IPS-18a (cell line): ENCODE data around the gene CENATAC.
"Not testable (repeated sequence)": the region's sequence is repeated elsewhere in the genome, so short reads cannot be mapped to it uniquely, and the experiment has no call there.

Experiments used
- H3K27ac ChIP-seq: one replicate; pipeline ENCODE4 v1.5.1; 2013; ENCODE audit warnings: low read length
- H3K27me3 ChIP-seq: one replicate; pipeline ENCODE4 v1.6.1; 2013; ENCODE audit warnings: mild to moderate bottlenecking, low read length; ENCODE audit not compliant: control insufficient read depth, insufficient read depth
- H3K36me3 ChIP-seq: one replicate; pipeline ENCODE4 v1.6.1; 2013; ENCODE audit warnings: low read depth, low read length; ENCODE audit not compliant: control insufficient read depth
- H3K4me1 ChIP-seq: one replicate; pipeline ENCODE4 v1.6.1; 2013; ENCODE audit warnings: low read depth, low read length; ENCODE audit not compliant: control insufficient read depth
- H3K4me3 ChIP-seq: one replicate; pipeline ENCODE4 v1.5.1; 2013; ENCODE audit warnings: low read length
- H3K9ac ChIP-seq: one replicate; pipeline ENCODE4 v1.6.1; 2013; ENCODE audit warnings: mild to moderate bottlenecking, low read length, moderate library complexity
- H3K9me3 ChIP-seq: one replicate; pipeline ENCODE4 v1.6.1; 2013; ENCODE audit warnings: low read depth, low read length; ENCODE audit not compliant: control insufficient read depth

CENATAC gene

GRCh38 chr11:118997627-118998387 lies at the start of gene CENATAC:
Gene CENATAC, plus strand, starts transcription at chr11:118998138. Its CDS starts 60 bp downstream, at chr11:118998198.
- Histone ChIP-seq H3K27ac (peak within 1 kb of the TSS; percentile 63), H3K9me3 (no peaks in the 10 kb centered on the region), H3K27me3 (no peaks in the 10 kb centered on the region), H3K4me3 (peak within 1 kb of the TSS; percentile 95), H3K9ac (peak within 1 kb of the TSS; percentile 88), H3K36me3 (peaks cover 25% of the 10 kb centered on the region), H3K4me1 (peaks cover 8% of the 10 kb centered on the region)

GRCh38 chr11:118953265-118953664 lies 44.7 kb upstream of the CENATAC start:
- Histone ChIP-seq H3K4me3 (no peak overlapping the region), H3K36me3 (no peaks in the 10 kb centered on the region), H3K9me3 (no peaks in the 10 kb centered on the region), H3K27ac (no peak overlapping the region), H3K9ac (no peak overlapping the region), H3K4me1 (no peaks in the 10 kb centered on the region), H3K27me3 (no peaks in the 10 kb centered on the region)

GRCh38 chr11:118953976-118954375 lies 44.0 kb upstream of the CENATAC start:
- H3K27me3 ChIP-seq, H3K9me3 ChIP-seq, H3K36me3 ChIP-seq, H3K4me3 ChIP-seq, H3K27ac ChIP-seq, H3K9ac ChIP-seq, H3K4me1 ChIP-seq: not testable (repeated sequence)

- H3K36me3 ChIP-seq: no peaks in the 10 kb centered on the region
- no peaks in the 10 kb centered on the region for H3K27me3 ChIP-seq
- no peaks in the 10 kb centered on the region for H3K9me3 ChIP-seq
- no peaks in the 10 kb centered on the region for H3K4me1 ChIP-seq
- H3K27ac ChIP-seq: no peak within 1 kb of the TSS
- H3K9ac ChIP-seq: no peak within 1 kb of the TSS
- H3K4me3 ChIP-seq: no peak within 1 kb of the TSS
These were observed 41.7 kb upstream of the CENATAC start, which contains the start of gene UPK2 for GRCh38 chr11:118956094-118956846. Gene UPK2, plus strand, starts transcription at chr11:118956298. Its CDS starts 53 bp downstream, at chr11:118956351.

- no peak overlapping the region for H3K9ac ChIP-seq
- H3K27me3 ChIP-seq: no peaks in the 10 kb centered on the region
- H3K9me3 ChIP-seq: no peaks in the 10 kb centered on the region
- no peaks in the 10 kb centered on the region for H3K4me1 ChIP-seq
- H3K36me3 ChIP-seq: no peaks in the 10 kb centered on the region
- H3K4me3 ChIP-seq: no peak overlapping the region
- no peak overlapping the region for H3K27ac ChIP-seq
These were observed 41.0 kb upstream of the CENATAC start for GRCh38 chr11:118956847-118957469.

- Histone ChIP-seq H3K27ac (no peak overlapping the region), H3K9me3 (no peaks in the 10 kb centered on the region), H3K4me1 (no peaks in the 10 kb centered on the region), H3K4me3 (no peak overlapping the region), H3K36me3 (no peaks in the 10 kb centered on the region), H3K9ac (no peak overlapping the region), H3K27me3 (no peaks in the 10 kb centered on the region)
These were observed 40.4 kb upstream of the CENATAC start for GRCh38 chr11:118957549-118957948.

GRCh38 chr11:118957968-118958367 lies 40.0 kb upstream of the CENATAC start:
- Histone ChIP-seq H3K27me3 (no peaks in the 10 kb centered on the region), H3K27ac (no peak overlapping the region), H3K9ac (no peak overlapping the region)

GRCh38 chr11:118958577-118958976 lies 39.4 kb upstream of the CENATAC start:
- H3K27ac ChIP-seq: no peak overlapping the region
- no peaks in the 10 kb centered on the region for H3K9me3 ChIP-seq
- H3K9ac ChIP-seq: no peak overlapping the region
- no peaks in the 10 kb centered on the region for H3K27me3 ChIP-seq
- H3K4me1 ChIP-seq: no peaks in the 10 kb centered on the region
- no peaks in the 10 kb centered on the region for H3K36me3 ChIP-seq
- H3K4me3 ChIP-seq: no peak overlapping the region

More at GRCh38 chr11:118957968-118958367, 40.0 kb upstream of the CENATAC start:
- no peaks in the 10 kb centered on the region for H3K36me3 ChIP-seq
- H3K9me3 ChIP-seq: no peaks in the 10 kb centered on the region
- H3K4me3 ChIP-seq: no peak overlapping the region
- no peaks in the 10 kb centered on the region for H3K4me1 ChIP-seq

GRCh38 chr11:118961189-118961588 lies 36.7 kb upstream of the CENATAC start:
- Histone ChIP-seq H3K9ac (no peak overlapping the region), H3K27me3 (no peaks in the 10 kb centered on the region), H3K27ac (no peak overlapping the region), H3K36me3 (no peaks in the 10 kb centered on the region), H3K4me1 (no peaks in the 10 kb centered on the region), H3K9me3 (no peaks in the 10 kb centered on the region), H3K4me3 (no peak overlapping the region)

GRCh38 chr11:118961591-118961990 lies 36.3 kb upstream of the CENATAC start:
- Histone ChIP-seq H3K27ac (no peak overlapping the region), H3K27me3 (no peaks in the 10 kb centered on the region), H3K36me3 (no peaks in the 10 kb centered on the region), H3K4me3 (no peak overlapping the region), H3K9ac (no peak overlapping the region), H3K4me1 (no peaks in the 10 kb centered on the region), H3K9me3 (no peaks in the 10 kb centered on the region)

- H3K9ac ChIP-seq, H3K36me3 ChIP-seq, H3K9me3 ChIP-seq, H3K27ac ChIP-seq, H3K4me1 ChIP-seq, H3K27me3 ChIP-seq, H3K4me3 ChIP-seq: not testable (repeated sequence)
These were observed 28.4 kb upstream of the CENATAC start for GRCh38 chr11:118969508-118969907.
